ENCODE results near the gene DSTN. TPM values are rescaled to one million over a fixed set of nuclear protein-coding genes. Genes with fewer than 3 reads are reported as not detected.

Gene DSTN
- total and polyA plus RNA-seq, 9 of the 15 experiments (the other 6 are each of a cell fraction or from before 2014, with no cell fraction given): 25.7 to 88.3 (median 61.0) TPM

GRCh38 chr20:17638835-17639407 lies 69.0 kb downstream of the DSTN start (continued):
- TF ChIP-seq, protein P1, sequence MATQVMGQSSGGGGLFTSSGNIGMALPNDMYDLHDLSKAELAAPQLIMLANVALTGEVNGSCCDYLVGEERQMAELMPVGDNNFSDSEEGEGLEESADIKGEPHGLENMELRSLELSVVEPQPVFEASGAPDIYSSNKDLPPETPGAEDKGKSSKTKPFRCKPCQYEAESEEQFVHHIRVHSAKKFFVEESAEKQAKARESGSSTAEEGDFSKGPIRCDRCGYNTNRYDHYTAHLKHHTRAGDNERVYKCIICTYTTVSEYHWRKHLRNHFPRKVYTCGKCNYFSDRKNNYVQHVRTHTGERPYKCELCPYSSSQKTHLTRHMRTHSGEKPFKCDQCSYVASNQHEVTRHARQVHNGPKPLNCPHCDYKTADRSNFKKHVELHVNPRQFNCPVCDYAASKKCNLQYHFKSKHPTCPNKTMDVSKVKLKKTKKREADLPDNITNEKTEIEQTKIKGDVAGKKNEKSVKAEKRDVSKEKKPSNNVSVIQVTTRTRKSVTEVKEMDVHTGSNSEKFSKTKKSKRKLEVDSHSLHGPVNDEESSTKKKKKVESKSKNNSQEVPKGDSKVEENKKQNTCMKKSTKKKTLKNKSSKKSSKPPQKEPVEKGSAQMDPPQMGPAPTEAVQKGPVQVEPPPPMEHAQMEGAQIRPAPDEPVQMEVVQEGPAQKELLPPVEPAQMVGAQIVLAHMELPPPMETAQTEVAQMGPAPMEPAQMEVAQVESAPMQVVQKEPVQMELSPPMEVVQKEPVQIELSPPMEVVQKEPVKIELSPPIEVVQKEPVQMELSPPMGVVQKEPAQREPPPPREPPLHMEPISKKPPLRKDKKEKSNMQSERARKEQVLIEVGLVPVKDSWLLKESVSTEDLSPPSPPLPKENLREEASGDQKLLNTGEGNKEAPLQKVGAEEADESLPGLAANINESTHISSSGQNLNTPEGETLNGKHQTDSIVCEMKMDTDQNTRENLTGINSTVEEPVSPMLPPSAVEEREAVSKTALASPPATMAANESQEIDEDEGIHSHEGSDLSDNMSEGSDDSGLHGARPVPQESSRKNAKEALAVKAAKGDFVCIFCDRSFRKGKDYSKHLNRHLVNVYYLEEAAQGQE (IDR thresholded peaks at IDR 0.05; ENCODE audit: borderline replicate concordance): no peak
- TF ChIP-seq, protein P1 (CRISPR knock-in tag; IDR thresholded peaks at IDR 0.05; ENCODE audit: low read depth): no peak
- TF ChIP-seq AFF1 (IDR thresholded peaks at IDR 0.05; ENCODE audit: low read depth in 1 of 2, partially characterized antibody in 2 of 2) (no peak), RFX5 (IDR thresholded peaks at IDR 0.05; ENCODE audit: low read depth, low read length) (no peak), JUNB (CRISPR knock-in tag; conservative IDR thresholded peaks at IDR 0.05) (no peak), GATAD2A (IDR thresholded peaks at IDR 0.05) (no peak), PHB (CRISPR knock-in tag; IDR thresholded peaks at IDR 0.05) (no peak)
- TF ChIP-seq, protein P2, sequence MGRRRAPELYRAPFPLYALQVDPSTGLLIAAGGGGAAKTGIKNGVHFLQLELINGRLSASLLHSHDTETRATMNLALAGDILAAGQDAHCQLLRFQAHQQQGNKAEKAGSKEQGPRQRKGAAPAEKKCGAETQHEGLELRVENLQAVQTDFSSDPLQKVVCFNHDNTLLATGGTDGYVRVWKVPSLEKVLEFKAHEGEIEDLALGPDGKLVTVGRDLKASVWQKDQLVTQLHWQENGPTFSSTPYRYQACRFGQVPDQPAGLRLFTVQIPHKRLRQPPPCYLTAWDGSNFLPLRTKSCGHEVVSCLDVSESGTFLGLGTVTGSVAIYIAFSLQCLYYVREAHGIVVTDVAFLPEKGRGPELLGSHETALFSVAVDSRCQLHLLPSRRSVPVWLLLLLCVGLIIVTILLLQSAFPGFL (CRISPR knock-in tag; IDR thresholded peaks at IDR 0.05): no peak
